GM12878 (cell line): ENCODE data around the gene SMARCD2. TPM values are rescaled to one million over a fixed set of nuclear protein-coding genes. Genes with fewer than 3 reads are reported as not detected.

Source experiments
- BMI1 ChIP-seq: fragments of 450-650 bp; IDR thresholded peaks from 2 replicates; pipeline ENCODE4 v1.6.1; 2016; ENCODE audit warnings: mild to moderate bottlenecking, moderate library complexity, borderline replicate concordance
- CBX5 ChIP-seq: sonication (generic); IDR thresholded peaks from 2 replicates; pipeline ENCODE4 v1.6.1; 2016; ENCODE audit warnings: low read depth, moderate library complexity, mild to moderate bottlenecking, inconsistent platforms
- DPF2 ChIP-seq: fragments of 450-650 bp; IDR thresholded peaks from 2 replicates; pipeline ENCODE4 v1.6.1; 2017; ENCODE audit warnings: mild to moderate bottlenecking
- EED ChIP-seq: sonication (generic); IDR thresholded peaks from 2 replicates; pipeline ENCODE4 v1.6.1; 2016; ENCODE audit warnings: antibody characterized with exemption, low read depth
- GABPA ChIP-seq: IDR thresholded peaks from 2 replicates; pipeline ENCODE4 v1.6.1; 2014; ENCODE audit warnings: antibody characterized with exemption, low read depth, mild to moderate bottlenecking, inconsistent platforms
- IRF5 ChIP-seq: fragments of 450-650 bp; IDR thresholded peaks from 2 replicates; pipeline ENCODE4 v1.6.1; 2017; ENCODE audit warnings: borderline replicate concordance
- MEF2A ChIP-seq: IDR thresholded peaks from 2 replicates; pipeline ENCODE4 v1.6.1; 2011; ENCODE audit warnings: low read depth, mild to moderate bottlenecking, low read length, moderate library complexity; ENCODE audit not compliant: insufficient read depth
- MYB ChIP-seq: fragments of 150-350 bp; IDR thresholded peaks from 2 replicates; pipeline ENCODE4 v1.6.1; 2014; ENCODE audit warnings: mild to moderate bottlenecking, low read depth, low read length, borderline replicate concordance
- NFIC ChIP-seq: IDR thresholded peaks from 2 replicates; pipeline ENCODE4 v1.6.1; 2012; ENCODE audit warnings: low read depth, mild to moderate bottlenecking, inconsistent platforms, low read length, moderate library complexity
- RCOR1 ChIP-seq: conservative IDR thresholded peaks from 2 replicates; pipeline ENCODE4 v1.6.1; 2012; ENCODE audit warnings: low read depth, low read length, improper control_type of control experiment
- SMAD1 ChIP-seq: fragments of 450-650 bp; IDR thresholded peaks from 2 replicates; pipeline ENCODE4 v1.6.1; 2018; ENCODE audit warnings: mild to moderate bottlenecking, low read depth; ENCODE audit not compliant: partially characterized antibody
- SMAD5 ChIP-seq: IDR thresholded peaks from 2 replicates; pipeline ENCODE4 v1.6.1; 2016; ENCODE audit warnings: antibody characterized with exemption, low read depth
- SREBF1 ChIP-seq: IDR thresholded peaks from 2 replicates; pipeline ENCODE4 v1.6.1; 2012; ENCODE audit warnings: mild to moderate bottlenecking, low read length
- STAT3 ChIP-seq: IDR thresholded peaks from 2 replicates; pipeline ENCODE4 v1.6.1; 2011; ENCODE audit warnings: low read depth, low read length, improper control_type of control experiment
- TARDBP ChIP-seq: IDR thresholded peaks from 2 replicates; pipeline ENCODE4 v1.6.1; 2016; ENCODE audit warnings: borderline replicate concordance
- USF1 ChIP-seq: IDR thresholded peaks from 2 replicates; pipeline ENCODE4 v1.6.1; 2011; ENCODE audit warnings: borderline replicate concordance, low read depth, mild to moderate bottlenecking, moderate library complexity, mixed read lengths, low read length; ENCODE audit not compliant: insufficient read depth; ENCODE audit errors: extremely low read length
- USF2 ChIP-seq: IDR thresholded peaks from 2 replicates; pipeline ENCODE4 v1.6.1; 2011; ENCODE audit warnings: low read depth, low read length, improper control_type of control experiment, borderline replicate concordance
- ZBED1 ChIP-seq: IDR thresholded peaks from 2 replicates; pipeline ENCODE4 v1.6.1; 2016; ENCODE audit warnings: borderline replicate concordance
- ZBTB11 ChIP-seq: fragments of 450-650 bp; formaldehyde crosslinking; IDR thresholded peaks from 2 replicates; pipeline ENCODE4 v1.5.0; 2022; ENCODE audit warnings: mild to moderate bottlenecking, missing genetic modification characterization
- ZNF384 ChIP-seq: IDR thresholded peaks from 2 replicates; pipeline ENCODE4 v1.6.1; 2012; ENCODE audit warnings: low read depth, mild to moderate bottlenecking, low read length, improper control_type of control experiment, borderline replicate concordance
- ZNF622 ChIP-seq: fragments of 450-650 bp; IDR thresholded peaks from 2 replicates; pipeline ENCODE4 v1.6.1; 2017; ENCODE audit warnings: mild to moderate bottlenecking, inconsistent platforms
- ZZZ3 ChIP-seq: IDR thresholded peaks from 2 replicates; pipeline ENCODE4 v1.6.1; 2011; ENCODE audit warnings: low read depth; ENCODE audit not compliant: control insufficient read depth, insufficient read length
- polyA plus RNA-seq, 11 experiments: library from polyadenylated mRNA; depleted of rRNA in 4 of 11; unstranded in 6 of 11; stranded (reverse) in 5 of 11; fragments of >200 nt; fragmentation: Nextera tagmentation in 4 of 11; fragmentation: Illumina TruSeq in 1 of 11; extraction: Ambion mirVana in 4 of 11; extraction: Trizol in 1 of 11; gene quantifications; 1 replicate in 1 of 11; 2 replicates in 10 of 11; pipeline versions ENCODE4 v1.2.1 to v1.2.3, GENCODE V29; 2011 to 2016; ENCODE audit warnings: inconsistent platforms in 2 of 11, missing spikeins in 2 of 11, low read depth in 1 of 11
- total RNA-seq, 4 experiments: library from RNA; depleted of rRNA in 3 of 4; stranded (reverse); fragments of >200 nt in 3 of 4; fragmentation: Illumina TruSeq in 1 of 4; extraction: Trizol in 1 of 4; gene quantifications; 2 replicates each; pipeline versions ENCODE4 v1.2.1 to v1.2.3, GENCODE V29; 2013 to 2021

The SMARCD2 gene
- total and polyA plus RNA-seq, 10 of the 15 experiments (the other 5 are each of a cell fraction or from before 2014, with no cell fraction given): 2.4 to 111 (median 63.6) TPM

- no peak for TF ChIP-seq ZZZ3
- TF ChIP-seq MYB: 0 out of 2 replicates have a peak, but pooled peaks have one; percentile 13
- no peak for TF ChIP-seq BMI1
- TF ChIP-seq GABPA: peak; percentile 84
- TF ChIP-seq ZNF622: no peak
- TF ChIP-seq USF1: no peak
- peak; percentile 76; the same call in 1 of the 2 replicates for TF ChIP-seq RCOR1
- no peak for TF ChIP-seq ZNF384
- peak; percentile 11; the same call in 1 of the 2 replicates for TF ChIP-seq NFIC
- TF ChIP-seq SMAD1: no peak
- TF ChIP-seq STAT3: peak; percentile 97
- TF ChIP-seq TARDBP: peak; percentile 42; the same call in 1 of the 2 replicates
- 0 out of 2 replicates have a peak, but pooled peaks have one; percentile 3 for TF ChIP-seq IRF5
- TF ChIP-seq USF2: no peak
- 0 out of 2 replicates have a peak, but pooled peaks have one; percentile 25 for TF ChIP-seq MEF2A
- peak; percentile 95 for TF ChIP-seq SREBF1
- TF ChIP-seq CBX5: no peak
- no peak for TF ChIP-seq ZBED1
- TF ChIP-seq SMAD5: no peak
- TF ChIP-seq DPF2: peak; percentile 85
- peak; percentile 74 for TF ChIP-seq EED
- TF ChIP-seq ZBTB11 (CRISPR knock-in tag): peak; percentile 66
Observed at GRCh38 chr17:63842540-63843386, at the start of gene SMARCD2 (continued).
